ENCODE results near the gene RELL2.

DNA sequence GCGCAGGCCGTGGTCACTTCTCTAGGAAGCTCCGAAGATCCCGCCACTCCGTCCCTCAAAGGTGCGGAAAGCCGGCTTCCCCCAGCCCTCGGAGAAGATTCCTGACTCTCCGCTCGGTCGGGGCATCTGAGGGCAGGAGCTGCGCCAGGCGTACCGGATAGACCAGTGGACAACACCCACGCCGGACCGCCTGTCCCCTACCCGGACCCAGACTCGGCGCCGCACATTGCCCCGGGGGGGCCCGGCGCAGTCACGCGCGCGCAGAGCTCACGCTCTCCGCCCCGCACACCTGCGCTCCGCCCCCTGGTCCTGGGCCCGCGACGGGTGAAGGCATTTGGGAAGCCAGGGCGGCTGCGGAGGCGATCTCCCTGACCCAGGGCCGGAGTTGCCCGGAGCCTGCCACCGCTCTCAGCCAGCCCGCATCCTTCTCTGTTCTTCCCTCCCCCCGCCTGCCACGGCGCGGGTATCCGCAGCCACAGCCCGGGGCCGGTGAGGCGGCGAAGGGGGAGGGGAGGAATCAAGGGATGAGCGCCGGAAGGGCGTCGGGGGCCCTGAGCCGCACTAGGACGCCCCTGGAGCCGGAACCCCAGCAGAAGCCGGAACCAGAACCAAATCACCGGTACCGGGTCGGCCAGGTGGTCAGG, 448 bp downstream of the RELL2 start:
- TF ChIP-seq CTCF (IDR thresholded peaks at IDR 0.05) = no peak
- no peak for TF ChIP-seq POLR2A (IDR thresholded peaks at IDR 0.05)
